Tibial artery (tissue), 4 donors: Measurements from ENCODE around the gene UBE2K.
"Not testable (repeated sequence)": the region's sequence is repeated elsewhere in the genome, so short reads cannot be mapped to it uniquely, and the experiment has no call there.

Source experiments
- DNase-seq, 2 donors: peaks; one replicate each; pipeline ENCODE4 v3.0.0-alpha.2; 2019
- H3K27ac ChIP-seq, 2 donors: fragments of 200-600 bp; sonication (generic) in 1 of 2; 1 replicate in 1 of 2; 2 replicates in 1 of 2; pipeline ENCODE4 v1.5.1; 2018 to 2019; ENCODE audit warnings: mild to moderate bottlenecking in 1 of 2
- H3K27me3 ChIP-seq, 2 donors: fragments of 200-600 bp; sonication (generic) in 1 of 2; one replicate each; pipeline versions ENCODE4 v1.5.1 to v1.6.0; 2016 to 2019
- H3K36me3 ChIP-seq, 3 donors: fragments of 200-600 bp; sonication (generic) in 2 of 3; one replicate each; pipeline ENCODE4 v1.5.1; 2016 to 2019; ENCODE audit warnings: mild to moderate bottlenecking in 2 of 3
- H3K4me1 ChIP-seq, 4 donors: fragments of 200-600 bp; sonication (generic) in 2 of 4; 1 replicate in 3 of 4; 2 replicates in 1 of 4; pipeline ENCODE4 v1.5.1; 2016 to 2019
- H3K4me3 ChIP-seq, 2 donors: fragments of 200-600 bp; sonication (generic) in 1 of 2; 1 replicate in 1 of 2; 2 replicates in 1 of 2; pipeline ENCODE4 v1.5.1; 2018 to 2019; ENCODE audit warnings: mild to moderate bottlenecking in 2 of 2
- H3K9me3 ChIP-seq, 3 donors: fragments of 200-600 bp; sonication (generic) in 1 of 3; one replicate each; pipeline ENCODE4 v1.5.1; 2016 to 2019
- CTCF ChIP-seq, 2 experiments: fragments of 200-600 bp in 1 of 2; fragments of 450-650 bp in 1 of 2; IDR thresholded peaks; one replicate each; pipeline ENCODE4 v1.5.1; 2017 to 2019; ENCODE audit warnings: antibody characterized with exemption in 2 of 2, mild to moderate bottlenecking in 1 of 2, moderate library complexity in 1 of 2
- intact Hi-C: fragments of 100-400 bp; cut with DNase I; formaldehyde crosslinking; loops from one replicate; pipeline ENCODE4 v1.15.0; 2023; ENCODE audit warnings: low total_unique reads

Gene UBE2K

DNA sequence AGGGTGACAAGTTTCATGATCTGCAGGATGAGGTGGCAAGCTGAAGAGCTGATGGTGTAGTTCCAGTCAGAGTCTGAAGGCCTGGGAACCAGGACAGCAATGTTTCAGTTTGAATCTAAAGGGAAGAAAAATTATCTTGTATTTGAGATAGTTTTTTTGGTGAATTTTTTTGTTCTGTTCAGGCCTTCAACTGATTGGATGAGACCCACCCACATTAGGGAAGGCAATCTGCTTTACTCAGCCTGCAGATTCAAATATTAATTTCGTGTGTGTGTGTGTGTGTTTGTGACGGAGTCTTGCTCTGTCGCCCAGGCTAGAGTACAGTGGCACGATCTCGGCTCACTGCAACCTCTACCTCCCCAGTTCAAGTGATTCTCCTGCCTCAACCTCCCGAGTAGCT lies 37.2 kb upstream of the UBE2K start:
- H3K27ac ChIP-seq = no peak overlapping the region

DNA sequence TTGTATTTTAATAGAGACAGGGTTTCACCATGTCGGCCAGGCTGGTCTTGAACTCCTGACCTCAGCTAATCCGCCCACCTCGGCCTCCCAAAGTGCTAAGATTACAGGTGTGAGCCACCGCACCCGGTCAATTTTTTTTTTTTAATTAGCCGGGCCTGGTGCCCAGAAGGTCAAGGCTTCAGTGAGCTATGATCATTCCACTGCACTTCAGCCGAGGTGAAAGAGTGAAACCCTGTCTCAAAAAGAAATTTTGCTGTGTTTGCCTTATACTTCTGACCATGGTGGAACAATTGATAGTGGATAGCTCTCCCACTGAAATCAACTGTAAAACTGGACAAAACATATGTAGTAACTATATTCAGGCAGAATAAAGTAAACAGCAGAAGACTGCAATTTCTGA lies 35.3 kb upstream of the UBE2K start:
- TF ChIP-seq CTCF (IDR thresholded peaks at IDR 0.05) = no peak
- no peaks in the 10 kb centered on the region for H3K9me3 ChIP-seq
- no peak for DNase-seq
- H3K27ac ChIP-seq = no peak overlapping the region
- intact Hi-C loops = no loop called here
- no peaks in the 10 kb centered on the region for H3K36me3 ChIP-seq
- H3K4me1 ChIP-seq = no peaks in the 10 kb centered on the region
- H3K27me3 ChIP-seq = no peaks in the 10 kb centered on the region
- H3K4me3 ChIP-seq = no peak overlapping the region

More for the DNA sequence above, 37.2 kb upstream of the UBE2K start:
- H3K27me3 ChIP-seq = no peaks in the 10 kb centered on the region
- DNase-seq = no peak
- no peaks in the 10 kb centered on the region for H3K4me1 ChIP-seq
- H3K36me3 ChIP-seq = no peaks in the 10 kb centered on the region
- TF ChIP-seq CTCF (IDR thresholded peaks at IDR 0.05) = no peak
- no peak overlapping the region for H3K4me3 ChIP-seq
- H3K9me3 ChIP-seq = no peaks in the 10 kb centered on the region
- intact Hi-C loops = no loop called here

DNA sequence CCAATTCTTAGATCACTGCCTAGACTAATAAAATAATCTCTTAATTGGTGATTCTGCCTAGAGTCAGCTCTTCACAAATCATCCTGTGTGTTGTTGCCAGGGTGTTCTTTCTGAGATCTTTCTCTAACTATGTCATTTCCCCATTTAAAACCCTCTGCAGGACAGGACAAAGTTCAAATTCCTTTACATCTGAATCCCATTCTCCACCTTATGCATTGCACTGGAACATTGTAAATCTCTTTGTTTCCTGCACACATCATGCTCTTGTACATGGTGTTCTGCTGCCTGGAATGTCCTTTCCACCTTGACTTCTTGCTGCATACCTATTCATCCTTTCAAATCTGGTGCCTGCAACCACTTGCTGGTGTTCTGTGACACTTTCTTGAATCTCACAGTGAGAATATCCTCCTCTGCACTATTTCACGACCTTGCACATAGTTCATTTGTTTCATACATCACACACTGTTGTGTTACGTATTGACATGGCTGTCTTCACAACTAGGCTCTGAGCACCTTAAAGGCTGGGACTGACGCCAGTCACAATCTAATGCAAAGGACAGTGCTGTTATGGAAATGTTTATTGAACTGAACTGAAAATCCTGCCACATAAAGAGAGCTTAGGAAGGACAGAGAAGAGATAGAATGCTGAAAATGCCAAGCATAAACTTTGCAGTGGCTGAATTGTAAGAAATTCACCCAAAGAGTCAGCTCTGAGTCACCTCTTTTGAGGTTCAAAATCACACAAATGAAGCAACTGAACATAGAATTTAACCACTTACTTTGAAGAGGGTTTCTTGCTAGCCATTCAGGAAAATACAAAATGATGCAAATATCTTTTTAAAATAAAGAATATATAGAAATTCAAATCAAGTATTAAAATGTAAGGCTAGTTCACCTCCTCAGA lies 32.9 kb upstream of the UBE2K start:
- intact Hi-C loops = no loop called here
- Histone ChIP-seq H3K4me1 (no peaks in the 10 kb centered on the region), H3K4me3 (no peak overlapping the region), H3K27ac (no peak overlapping the region), H3K27me3 (no peaks in the 10 kb centered on the region), H3K36me3 (no peaks in the 10 kb centered on the region), H3K9me3 (no peaks in the 10 kb centered on the region)
- no peak for DNase-seq
- no peak for TF ChIP-seq CTCF (IDR thresholded peaks at IDR 0.05)

- intact Hi-C loops = no loop called here
- no peaks in the 10 kb centered on the region for H3K4me1 ChIP-seq
- no peaks in the 10 kb centered on the region for H3K9me3 ChIP-seq
- H3K27me3 ChIP-seq = no peaks in the 10 kb centered on the region
- no peak for TF ChIP-seq CTCF (IDR thresholded peaks at IDR 0.05)
- no peaks in the 10 kb centered on the region for H3K36me3 ChIP-seq
- DNase-seq = no peak
- H3K4me3 ChIP-seq = no peak overlapping the region
- no peak overlapping the region for H3K27ac ChIP-seq
These were observed 30.2 kb upstream of the UBE2K start for GRCh38 chr4:39667706-39668105.

- intact Hi-C loops = no loop called here
These were observed 29.0 kb upstream of the UBE2K start for GRCh38 chr4:39668887-39669286.

GRCh38 chr4:39670296-39670695 lies 27.6 kb upstream of the UBE2K start:
- H3K36me3 ChIP-seq, H3K4me3 ChIP-seq, H3K4me1 ChIP-seq, H3K27me3 ChIP-seq, DNase-seq, intact Hi-C loops, H3K9me3 ChIP-seq, H3K27ac ChIP-seq: not testable (repeated sequence)

More at GRCh38 chr4:39668887-39669286, 29.0 kb upstream of the UBE2K start:
- Histone ChIP-seq H3K4me1 (no peaks in the 10 kb centered on the region), H3K4me3 (no peak overlapping the region), H3K27ac (no peak overlapping the region), H3K36me3 (no peaks in the 10 kb centered on the region), H3K9me3 (no peaks in the 10 kb centered on the region), H3K27me3 (no peaks in the 10 kb centered on the region)
- DNase-seq = no peak
- TF ChIP-seq CTCF (IDR thresholded peaks at IDR 0.05) = no peak

DNA sequence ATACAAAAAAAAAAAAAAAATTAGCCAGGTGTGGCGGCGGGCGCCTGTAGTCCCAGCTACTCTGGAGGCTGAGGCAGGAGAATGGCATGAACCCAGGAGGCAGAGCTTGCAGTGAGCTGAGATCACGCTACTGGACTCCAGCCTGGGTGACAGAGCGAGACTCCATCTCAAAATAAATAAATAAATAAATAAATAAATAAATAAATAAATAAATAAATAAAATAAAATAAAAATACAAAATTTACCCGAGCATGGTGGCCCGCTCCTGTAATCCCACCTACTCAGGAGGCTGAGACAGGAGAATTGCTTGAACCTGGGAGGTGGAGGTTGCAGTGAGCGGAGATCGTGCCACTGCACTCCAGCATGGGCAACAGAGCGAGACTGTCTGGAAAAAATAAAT lies 22.3 kb upstream of the UBE2K start:
- H3K27me3 ChIP-seq = not testable (repeated sequence)

GRCh38 chr4:39681003-39681402 lies 16.9 kb upstream of the UBE2K start:
- H3K27ac ChIP-seq, DNase-seq, H3K4me3 ChIP-seq, intact Hi-C loops, H3K9me3 ChIP-seq, H3K36me3 ChIP-seq, H3K4me1 ChIP-seq, H3K27me3 ChIP-seq: not testable (repeated sequence)

More for the DNA sequence above, 22.3 kb upstream of the UBE2K start:
- DNase-seq, H3K4me3 ChIP-seq, H3K4me1 ChIP-seq, H3K36me3 ChIP-seq, H3K9me3 ChIP-seq, intact Hi-C loops, H3K27ac ChIP-seq: not testable (repeated sequence)
